Fibroblast of the aortic adventitia (primary cell): ENCODE results near the gene IL13RA2. TPM values are rescaled to one million over a fixed set of nuclear protein-coding genes. Genes with fewer than 3 reads are reported as not detected.

ENCODE experiments used
- DNase-seq: peaks from one replicate; pipeline ENCODE4 v3.0.0-alpha.2; 2010; ENCODE audit warnings: low read depth
- H3K4me3 ChIP-seq: 2 replicates; pipeline ENCODE4 v1.5.1; 2011; ENCODE audit warnings: low read depth, mild to moderate bottlenecking, control low read depth, low read length, moderate library complexity
- total RNA-seq: library from RNA; depleted of rRNA; stranded (reverse); fragments of >200 nt; gene quantifications from 2 replicates; pipeline ENCODE4 v1.2.3, GENCODE V29; 2012; ENCODE audit warnings: low replicate concordance
- TF ChIP-seq, protein P1 (sequence below): IDR thresholded peaks from 2 replicates; pipeline ENCODE4 v1.5.1; 2011; ENCODE audit warnings: mild to moderate bottlenecking, low read length, control low read depth, inconsistent platforms; ENCODE audit not compliant: insufficient read depth

Gene IL13RA2, protein sequence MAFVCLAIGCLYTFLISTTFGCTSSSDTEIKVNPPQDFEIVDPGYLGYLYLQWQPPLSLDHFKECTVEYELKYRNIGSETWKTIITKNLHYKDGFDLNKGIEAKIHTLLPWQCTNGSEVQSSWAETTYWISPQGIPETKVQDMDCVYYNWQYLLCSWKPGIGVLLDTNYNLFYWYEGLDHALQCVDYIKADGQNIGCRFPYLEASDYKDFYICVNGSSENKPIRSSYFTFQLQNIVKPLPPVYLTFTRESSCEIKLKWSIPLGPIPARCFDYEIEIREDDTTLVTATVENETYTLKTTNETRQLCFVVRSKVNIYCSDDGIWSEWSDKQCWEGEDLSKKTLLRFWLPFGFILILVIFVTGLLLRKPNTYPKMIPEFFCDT
- 21.8 and 213 TPM in 2 replicates for total RNA-seq

DNA sequence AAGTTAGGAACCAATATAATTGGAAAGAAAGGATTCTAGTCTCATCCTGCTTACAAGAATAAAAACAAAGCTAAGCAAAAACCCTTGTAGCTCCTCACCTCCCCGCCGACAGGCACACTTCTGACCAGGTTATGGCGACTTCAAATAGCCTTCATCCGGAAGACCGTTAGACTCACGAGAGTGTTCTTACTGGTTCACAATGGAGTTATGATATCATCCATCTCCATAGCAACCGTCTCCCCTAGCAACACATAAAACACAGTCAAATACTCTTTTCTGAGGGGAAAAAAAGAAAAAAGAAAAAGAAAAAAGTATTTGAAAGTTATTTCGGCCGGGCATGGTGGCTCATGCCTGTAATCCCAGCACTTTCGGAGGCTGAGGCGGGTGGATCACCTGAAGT lies at the start of gene IL13RA2:
IL13RA2 (minus strand) TSS at position 162 of the 400 bp plus-strand sequence. CDS start 347 bp downstream, outside the sequence.
- TF ChIP-seq, protein P1, sequence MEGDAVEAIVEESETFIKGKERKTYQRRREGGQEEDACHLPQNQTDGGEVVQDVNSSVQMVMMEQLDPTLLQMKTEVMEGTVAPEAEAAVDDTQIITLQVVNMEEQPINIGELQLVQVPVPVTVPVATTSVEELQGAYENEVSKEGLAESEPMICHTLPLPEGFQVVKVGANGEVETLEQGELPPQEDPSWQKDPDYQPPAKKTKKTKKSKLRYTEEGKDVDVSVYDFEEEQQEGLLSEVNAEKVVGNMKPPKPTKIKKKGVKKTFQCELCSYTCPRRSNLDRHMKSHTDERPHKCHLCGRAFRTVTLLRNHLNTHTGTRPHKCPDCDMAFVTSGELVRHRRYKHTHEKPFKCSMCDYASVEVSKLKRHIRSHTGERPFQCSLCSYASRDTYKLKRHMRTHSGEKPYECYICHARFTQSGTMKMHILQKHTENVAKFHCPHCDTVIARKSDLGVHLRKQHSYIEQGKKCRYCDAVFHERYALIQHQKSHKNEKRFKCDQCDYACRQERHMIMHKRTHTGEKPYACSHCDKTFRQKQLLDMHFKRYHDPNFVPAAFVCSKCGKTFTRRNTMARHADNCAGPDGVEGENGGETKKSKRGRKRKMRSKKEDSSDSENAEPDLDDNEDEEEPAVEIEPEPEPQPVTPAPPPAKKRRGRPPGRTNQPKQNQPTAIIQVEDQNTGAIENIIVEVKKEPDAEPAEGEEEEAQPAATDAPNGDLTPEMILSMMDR, result no peak
- peak; percentile 64 for DNase-seq

DNA sequence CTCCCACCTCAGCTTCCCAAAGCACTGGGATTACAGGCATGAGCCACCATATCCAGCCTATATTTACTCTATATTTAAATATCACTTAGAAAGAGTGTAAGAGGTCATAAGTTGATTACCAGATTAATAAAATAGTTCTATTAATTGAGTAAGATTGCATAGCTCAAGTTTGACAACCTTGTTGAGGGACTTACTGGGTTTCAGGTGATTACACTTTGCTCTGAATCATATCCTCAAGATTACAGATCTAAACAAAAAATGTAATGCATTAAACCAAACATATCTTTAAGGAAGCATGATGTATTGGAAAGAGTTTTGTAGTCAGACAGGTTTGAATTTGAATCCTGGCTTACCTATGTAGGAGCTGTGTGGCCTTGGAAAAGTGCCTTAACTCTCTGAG lies 47.9 kb upstream of the IL13RA2 start:
- TF ChIP-seq, protein P1, result no peak
- H3K4me3 ChIP-seq, result no peak overlapping the region
- DNase-seq, result no peak

More for the DNA sequence above, at the start of gene IL13RA2:
- H3K4me3 ChIP-seq, result peak within 1 kb of the TSS; percentile 34

DNA sequence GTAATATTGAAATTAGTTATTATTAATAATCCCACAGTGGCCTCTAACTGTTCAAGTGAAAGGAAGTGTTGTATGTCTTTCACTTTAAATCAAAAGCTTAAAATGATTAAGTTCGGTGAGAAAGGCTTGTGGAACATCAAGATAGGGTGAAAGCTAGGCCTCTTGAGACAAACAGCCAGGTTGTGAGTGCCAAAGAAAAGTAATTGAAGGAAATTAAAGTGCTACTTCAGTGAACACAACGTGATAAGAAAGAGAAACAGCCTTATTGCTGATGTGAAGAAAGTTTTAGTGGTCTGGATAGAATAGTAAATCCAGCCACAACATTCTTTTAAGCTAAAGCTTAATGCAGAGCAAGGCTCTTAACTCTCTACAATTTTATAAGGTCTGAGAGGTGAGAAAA lies 42.6 kb upstream of the IL13RA2 start:
- no peak for DNase-seq
- no peak overlapping the region for H3K4me3 ChIP-seq
- TF ChIP-seq, protein P1, result no peak

DNA sequence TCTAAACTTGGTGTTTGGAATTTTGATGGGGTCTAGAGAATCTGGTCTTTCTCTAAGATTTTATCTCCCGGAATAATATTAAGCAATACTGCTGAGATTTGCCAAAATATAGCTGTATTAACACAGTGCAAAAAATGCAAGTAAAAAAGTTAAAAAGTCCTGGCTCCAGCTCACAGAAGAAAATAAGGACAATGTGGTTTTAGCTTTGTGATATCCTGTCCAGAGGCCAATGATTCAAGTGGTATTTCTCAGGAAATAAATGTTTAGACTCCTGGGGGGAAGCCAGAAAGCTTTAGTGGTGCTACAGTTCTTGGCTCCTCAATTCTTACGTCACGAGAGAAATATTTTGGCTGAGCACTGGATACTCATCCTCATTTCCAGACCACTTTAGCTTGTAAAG lies 40.9 kb upstream of the IL13RA2 start:
- peak; percentile 97 for DNase-seq
- H3K4me3 ChIP-seq, result no peak overlapping the region
- TF ChIP-seq, protein P1, result no peak

DNA sequence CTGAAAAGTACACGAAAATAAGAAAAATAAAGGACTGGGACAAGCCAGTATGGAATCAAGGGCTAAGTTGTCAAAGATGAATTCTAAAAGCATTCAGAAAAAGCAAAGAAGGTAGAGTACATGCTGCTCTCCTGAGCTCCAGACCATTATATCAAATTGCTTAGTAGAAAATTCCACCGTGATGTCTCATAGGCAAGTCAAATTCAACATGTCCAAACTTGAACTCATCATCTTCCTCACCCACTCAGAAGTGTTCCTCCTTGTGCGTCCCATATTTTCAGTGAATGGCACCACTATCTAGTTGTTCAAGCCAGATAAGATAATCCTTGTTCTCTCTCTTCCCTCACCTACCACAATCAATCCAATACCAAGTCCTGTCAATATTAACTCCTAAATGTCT lies 37.5 kb upstream of the IL13RA2 start:
- TF ChIP-seq, protein P1, result no peak
- no peak for DNase-seq

DNA sequence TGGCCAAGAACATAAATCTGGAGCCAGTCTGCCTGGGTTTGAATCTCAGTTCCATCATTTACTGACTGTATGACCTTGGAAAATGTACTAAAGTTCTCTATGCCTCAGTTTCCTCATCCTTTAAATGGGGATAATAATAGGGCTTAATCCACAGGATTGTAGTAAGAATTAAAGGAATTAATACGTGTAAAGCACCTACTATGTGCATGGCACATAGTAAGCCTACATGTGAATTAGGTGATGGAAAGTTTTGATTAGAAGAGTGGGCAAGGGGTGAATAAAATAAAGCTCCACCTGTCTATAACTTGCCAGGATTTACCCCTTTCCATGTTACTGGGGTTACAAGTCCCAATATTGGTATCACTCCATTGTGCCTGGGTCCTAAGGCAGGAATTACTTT lies 35.8 kb upstream of the IL13RA2 start:
- TF ChIP-seq, protein P1, result no peak
- DNase-seq, result no peak

More for the DNA sequence above, 37.5 kb upstream of the IL13RA2 start:
- H3K4me3 ChIP-seq, result no peak overlapping the region

DNA sequence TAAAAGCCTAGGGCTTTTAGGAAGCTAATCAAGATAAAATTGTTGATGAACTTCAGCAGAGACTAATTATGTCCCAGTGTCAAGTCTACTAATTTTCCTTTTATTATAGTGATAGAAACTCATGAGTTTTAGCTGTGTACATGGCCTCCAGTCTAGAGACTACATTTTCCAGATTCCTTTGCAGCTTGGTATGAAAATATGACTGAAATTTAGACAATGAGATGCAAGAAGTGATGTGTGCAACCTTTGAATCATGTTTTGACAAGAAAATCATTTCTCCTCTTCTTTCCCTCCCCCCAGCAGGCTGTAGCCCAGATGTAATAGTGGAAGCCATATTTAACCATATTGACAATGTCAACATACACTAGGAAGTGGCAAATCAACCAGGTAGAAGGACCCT lies 30.3 kb upstream of the IL13RA2 start:
- DNase-seq, result no peak
- no peak overlapping the region for H3K4me3 ChIP-seq
- TF ChIP-seq, protein P1, result no peak

More for the DNA sequence above, 35.8 kb upstream of the IL13RA2 start:
- H3K4me3 ChIP-seq, result no peak overlapping the region
